Ishikawa (cell line): ENCODE results near the gene CDH13.

Source experiments
- CEBPB ChIP-seq: IDR thresholded peaks from 2 replicates; pipeline ENCODE4 v1.6.1; 2012
- CREB1 ChIP-seq: IDR thresholded peaks from 2 replicates; pipeline ENCODE4 v1.6.1; 2012; ENCODE audit warnings: low read depth
- EGR1 ChIP-seq: IDR thresholded peaks from 2 replicates; pipeline ENCODE4 v1.6.1; 2012
- EP300 ChIP-seq: IDR thresholded peaks from 2 replicates; pipeline ENCODE4 v1.6.1; 2012; ENCODE audit warnings: borderline replicate concordance
- FOXM1 ChIP-seq: IDR thresholded peaks from 2 replicates; pipeline ENCODE4 v1.6.1; 2012; ENCODE audit warnings: low read depth, borderline replicate concordance
- NFIC ChIP-seq: IDR thresholded peaks from 2 replicates; pipeline ENCODE4 v1.6.1; 2012
- RAD21 ChIP-seq: IDR thresholded peaks from 2 replicates; pipeline ENCODE4 v1.6.1; 2012; ENCODE audit warnings: low read depth
- REST ChIP-seq: IDR thresholded peaks from 2 replicates; pipeline ENCODE4 v1.6.1; 2012; ENCODE audit warnings: low read depth, mild to moderate bottlenecking
- TAF1 ChIP-seq: IDR thresholded peaks from 2 replicates; pipeline ENCODE4 v1.6.1; 2012; ENCODE audit warnings: low read depth, mild to moderate bottlenecking
- TCF12 ChIP-seq: IDR thresholded peaks from 2 replicates; pipeline ENCODE4 v1.6.1; 2012; ENCODE audit warnings: low read depth
- TEAD4 ChIP-seq: IDR thresholded peaks from 2 replicates; pipeline ENCODE4 v1.6.1; 2012
- YY1 ChIP-seq: IDR thresholded peaks from 2 replicates; pipeline ENCODE4 v1.6.1; 2012; ENCODE audit warnings: low read depth
- ZBTB7A ChIP-seq: IDR thresholded peaks from 2 replicates; pipeline ENCODE4 v1.6.1; 2012; ENCODE audit warnings: low read depth
- TF ChIP-seq, protein P1 (sequence below): IDR thresholded peaks from 2 replicates; pipeline ENCODE4 v1.6.1; 2012
- TF ChIP-seq, protein P2 (sequence below): IDR thresholded peaks from 2 replicates; pipeline ENCODE4 v1.6.1; 2012

The CDH13 gene

GRCh38 chr16:82874672-82875071, 247.9 kb downstream of the CDH13 start:
- TF ChIP-seq CREB1 (no peak), EP300 (no peak), REST (no peak), TAF1 (no peak), YY1 (no peak), FOXM1 (no peak), NFIC (no peak)

DNA sequence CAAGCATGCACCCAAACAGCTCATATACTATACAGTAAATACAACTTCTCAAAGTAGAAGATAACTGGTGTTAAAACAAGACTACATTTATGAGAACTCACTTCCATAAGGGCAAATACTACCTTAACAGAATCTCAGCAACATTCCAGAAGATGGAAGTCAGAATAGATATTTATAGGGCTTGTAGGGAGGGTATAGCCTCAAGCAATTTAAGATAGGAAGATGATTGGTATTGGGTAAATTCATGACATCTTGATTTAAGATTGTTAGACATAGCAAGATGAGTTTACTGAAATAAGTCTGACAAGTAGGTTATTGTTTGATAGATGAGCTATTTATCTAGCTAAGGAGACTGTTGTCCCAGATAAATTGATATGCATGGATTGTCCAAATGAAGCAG, 250.2 kb downstream of the CDH13 start:
- no peak for TF ChIP-seq RAD21
- no peak for TF ChIP-seq TEAD4
- no peak for TF ChIP-seq TCF12
- no peak for TF ChIP-seq EP300
- TF ChIP-seq YY1: no peak
- TF ChIP-seq, protein P1, sequence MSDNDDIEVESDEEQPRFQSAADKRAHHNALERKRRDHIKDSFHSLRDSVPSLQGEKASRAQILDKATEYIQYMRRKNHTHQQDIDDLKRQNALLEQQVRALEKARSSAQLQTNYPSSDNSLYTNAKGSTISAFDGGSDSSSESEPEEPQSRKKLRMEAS: no peak
- TF ChIP-seq, protein P2, sequence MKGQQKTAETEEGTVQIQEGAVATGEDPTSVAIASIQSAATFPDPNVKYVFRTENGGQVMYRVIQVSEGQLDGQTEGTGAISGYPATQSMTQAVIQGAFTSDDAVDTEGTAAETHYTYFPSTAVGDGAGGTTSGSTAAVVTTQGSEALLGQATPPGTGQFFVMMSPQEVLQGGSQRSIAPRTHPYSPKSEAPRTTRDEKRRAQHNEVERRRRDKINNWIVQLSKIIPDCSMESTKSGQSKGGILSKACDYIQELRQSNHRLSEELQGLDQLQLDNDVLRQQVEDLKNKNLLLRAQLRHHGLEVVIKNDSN: no peak

DNA sequence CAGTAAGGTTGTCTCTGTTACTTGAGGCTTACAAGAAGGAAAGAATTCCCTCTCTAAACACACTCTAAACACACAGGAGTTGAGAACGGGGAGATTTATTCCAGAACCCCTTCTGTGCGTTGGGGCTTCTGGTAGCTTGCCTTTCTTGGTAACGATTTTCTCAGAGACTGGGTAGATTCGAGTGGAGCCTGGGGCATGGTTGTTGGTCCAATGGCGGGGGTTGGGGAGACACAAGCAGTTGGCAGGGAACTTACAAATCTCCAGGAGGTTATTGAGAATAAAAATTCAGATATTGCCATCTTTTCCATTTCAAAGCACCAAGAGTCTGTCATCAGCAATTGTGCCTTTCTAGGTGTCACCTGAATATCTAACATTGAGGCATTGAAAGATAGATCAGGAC, 251.7 kb downstream of the CDH13 start:
- TF ChIP-seq CREB1 (no peak), FOXM1 (no peak), RAD21 (no peak), YY1 (no peak), REST (no peak), TEAD4 (no peak), EP300 (no peak), NFIC (no peak)
- TF ChIP-seq, protein P2: no peak

- TF ChIP-seq CREB1 (no peak), REST (no peak), CEBPB (no peak), NFIC (no peak), TAF1 (no peak), FOXM1 (no peak), TEAD4 (no peak), EGR1 (no peak), ZBTB7A (no peak), TCF12 (no peak), EP300 (no peak), YY1 (no peak), RAD21 (no peak)
- TF ChIP-seq, protein P2: no peak
- TF ChIP-seq, protein P1: no peak
Measured at GRCh38 chr16:82880346-82880745, 253.6 kb downstream of the CDH13 start.

DNA sequence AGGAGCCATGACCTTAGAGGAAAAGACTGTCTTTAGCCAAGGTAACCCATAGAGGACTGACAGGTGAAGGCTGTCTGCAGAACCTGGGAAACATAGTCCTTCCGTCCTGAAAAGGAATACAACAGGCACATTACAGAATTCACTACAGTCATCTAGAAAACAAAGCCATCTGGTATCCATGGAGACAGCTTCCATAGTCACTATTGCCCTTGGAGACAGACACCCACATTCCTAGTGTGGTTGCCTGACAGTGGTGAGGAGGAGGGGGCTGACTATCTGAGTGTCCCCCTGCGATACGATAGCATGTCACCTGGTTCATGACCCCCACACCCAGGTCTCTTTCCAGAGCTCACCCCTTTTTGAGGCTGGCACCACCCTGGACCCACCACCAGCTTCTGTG, 254.7 kb downstream of the CDH13 start:
- no peak for TF ChIP-seq CEBPB
- no peak for TF ChIP-seq FOXM1
- TF ChIP-seq YY1: no peak
- no peak for TF ChIP-seq REST
- TF ChIP-seq NFIC: no peak
- no peak for TF ChIP-seq CREB1
- no peak for TF ChIP-seq TEAD4
- no peak for TF ChIP-seq EP300
- TF ChIP-seq, protein P2: no peak
- no peak for TF ChIP-seq TAF1
- no peak for TF ChIP-seq EGR1
- TF ChIP-seq ZBTB7A: no peak
